GM19397 (cell line): ENCODE data around the gene NELL2.
"Not testable (repeated sequence)": the region's sequence is repeated elsewhere in the genome, so short reads cannot be mapped to it uniquely, and the experiment has no call there.

Experiments
- ATAC-seq: cut with Tn5 transposase; IDR thresholded peaks from one replicate; pipeline ENCODE4 v1.9.1; 2021; ENCODE audit warnings: mild to moderate bottlenecking, moderate library complexity; ENCODE audit not compliant: unreplicated experiment

NELL2 gene

GRCh38 chr12:44780221-44780790 lies 95.8 kb downstream of the NELL2 start:
- ATAC-seq: no peak

- ATAC-seq: no peak
Observed at GRCh38 chr12:44779766-44780165, 96.3 kb downstream of the NELL2 start.

- ATAC-seq: no peak
Observed at GRCh38 chr12:44778863-44779262, 97.3 kb downstream of the NELL2 start.

GRCh38 chr12:44777044-44777443 lies 99.1 kb downstream of the NELL2 start:
- no peak for ATAC-seq

- ATAC-seq: no peak
Observed at GRCh38 chr12:44775901-44776300, 100.2 kb downstream of the NELL2 start.

- peak; percentile 59 for ATAC-seq
Observed at GRCh38 chr12:44774815-44775411, 101.2 kb downstream of the NELL2 start.

GRCh38 chr12:44771485-44772021 lies 104.6 kb downstream of the NELL2 start:
- no peak for ATAC-seq

- ATAC-seq: no peak
Observed at GRCh38 chr12:44765796-44766195, 110.3 kb downstream of the NELL2 start.

GRCh38 chr12:44763021-44763420 lies 113.1 kb downstream of the NELL2 start:
- no peak for ATAC-seq

- no peak for ATAC-seq
Observed at GRCh38 chr12:44759289-44759688, 116.8 kb downstream of the NELL2 start.

- no peak for ATAC-seq
Observed at GRCh38 chr12:44750468-44750867, 125.6 kb downstream of the NELL2 start.

- ATAC-seq: no peak
Observed at GRCh38 chr12:44749566-44749965, 126.5 kb downstream of the NELL2 start.

- no peak for ATAC-seq
Observed at GRCh38 chr12:44748950-44749468, 127.1 kb downstream of the NELL2 start.

- not testable (repeated sequence) for ATAC-seq
Observed at GRCh38 chr12:44741292-44741980, 134.7 kb downstream of the NELL2 start.

GRCh38 chr12:44738051-44738450 lies 138.1 kb downstream of the NELL2 start:
- ATAC-seq: no peak

GRCh38 chr12:44728566-44728965 lies 147.5 kb downstream of the NELL2 start:
- no peak for ATAC-seq

- no peak for ATAC-seq
Observed at GRCh38 chr12:44720265-44720664, 155.8 kb downstream of the NELL2 start.

- ATAC-seq: no peak
Observed at GRCh38 chr12:44717612-44718011, 158.5 kb downstream of the NELL2 start.

- ATAC-seq: no peak
Observed at GRCh38 chr12:44716711-44717110, 159.4 kb downstream of the NELL2 start.

- ATAC-seq: no peak
Observed at GRCh38 chr12:44711736-44712135, 164.4 kb downstream of the NELL2 start.

GRCh38 chr12:44709166-44709565 lies 166.9 kb downstream of the NELL2 start:
- no peak for ATAC-seq

- no peak for ATAC-seq
Observed at GRCh38 chr12:44708218-44708617, 167.9 kb downstream of the NELL2 start.
